B cell (primary cell): ENCODE measurements around the gene FYB2.

ENCODE experiments used
- CTCF ChIP-seq: fragments of 200-600 bp; IDR thresholded peaks from one replicate; pipeline ENCODE4 v1.8.0; 2022; ENCODE audit warnings: antibody characterized with exemption, mild to moderate bottlenecking
- EZH2 ChIP-seq: IDR thresholded peaks from 2 replicates; pipeline ENCODE4 v1.6.1; 2012; ENCODE audit warnings: borderline replicate concordance, low read depth, mild to moderate bottlenecking, moderate library complexity, low read length; ENCODE audit not compliant: insufficient read depth, poor library complexity, severe bottlenecking

- TF ChIP-seq CTCF: no peak
- TF ChIP-seq EZH2: no peak
Measured at GRCh38 chr1:56821462-56821797, 2.2 kb upstream of the FYB2 start.
